ENCODE results near the gene PADI2.

The PADI2 gene

GRCh38 chr1:17112076-17112475 is 7.2 kb downstream of the PADI2 start:
- DNase-seq, result no peak

- no peak for DNase-seq
These were observed 8.7 kb downstream of the PADI2 start for GRCh38 chr1:17110555-17110926.

- no peak for DNase-seq
These were observed 9.2 kb downstream of the PADI2 start for GRCh38 chr1:17109892-17110554.

DNA sequence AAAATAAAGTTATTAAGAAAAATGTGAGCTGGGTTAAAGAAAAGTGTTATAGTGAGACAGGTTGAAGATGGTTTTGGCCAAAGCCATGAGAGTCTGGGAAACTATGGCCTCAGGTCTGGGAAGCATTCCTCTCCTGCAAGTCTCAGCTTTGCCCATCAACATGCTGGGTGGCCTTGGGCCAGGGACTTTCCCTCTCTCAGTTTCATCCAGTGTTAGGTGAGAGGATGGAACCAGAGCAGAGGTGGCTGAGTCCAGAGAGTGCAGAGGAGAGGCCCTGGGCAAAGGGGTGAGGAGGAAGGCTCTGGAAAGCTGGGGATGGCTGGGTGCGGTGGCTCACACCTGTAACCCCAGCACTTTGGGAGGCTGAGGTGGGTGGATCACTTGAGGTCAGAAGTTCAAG is 10.5 kb downstream of the PADI2 start:
- DNase-seq, result no peak

GRCh38 chr1:17108360-17108759 is 10.9 kb downstream of the PADI2 start:
- no peak for DNase-seq

DNA sequence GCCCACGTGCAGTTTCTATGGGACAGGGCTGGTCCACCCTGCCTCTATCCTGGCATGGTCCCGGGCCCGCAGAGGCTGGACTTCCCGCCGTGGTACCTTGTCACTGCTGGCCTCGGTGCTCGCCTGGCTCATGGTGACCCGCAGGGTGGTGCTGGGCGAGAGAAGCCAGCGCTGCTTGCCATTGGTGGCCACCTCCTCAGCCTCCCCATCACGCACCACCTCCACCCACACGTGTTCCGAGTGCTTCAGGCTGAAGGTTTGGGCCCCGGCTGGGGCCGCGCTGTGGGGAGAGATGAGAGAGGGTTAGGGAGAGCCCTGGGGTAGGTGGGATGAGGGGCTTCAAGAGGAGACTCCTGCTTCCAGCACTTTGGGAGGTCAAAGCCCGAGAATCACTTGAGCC is 14.5 kb downstream of the PADI2 start:
- DNase-seq, result no peak

DNA sequence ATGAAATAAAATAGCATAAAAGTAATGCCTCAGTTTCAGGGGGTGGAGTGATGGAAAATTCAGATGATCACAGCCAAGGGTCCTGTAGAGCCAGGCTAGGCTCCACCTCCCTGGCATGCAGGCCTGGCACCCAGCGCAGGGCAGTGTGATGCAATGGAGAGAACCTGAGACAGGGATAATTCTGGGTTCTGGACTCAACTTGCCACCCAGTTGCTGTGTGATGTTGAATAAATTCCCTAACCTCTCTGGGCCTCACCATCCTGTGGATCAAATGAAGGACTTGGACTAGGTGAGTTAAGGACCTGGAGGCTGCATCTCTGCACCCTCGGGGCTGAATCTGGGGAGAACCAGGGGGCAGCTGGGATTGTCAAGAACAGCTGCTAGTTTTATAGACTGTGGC is 17.0 kb downstream of the PADI2 start:
- DNase-seq, result no peak

GRCh38 chr1:17101261-17101660 is 18.0 kb downstream of the PADI2 start:
- no peak for DNase-seq

- DNase-seq, result no peak
These were observed 19.5 kb downstream of the PADI2 start for GRCh38 chr1:17099616-17100340.

- no peak for DNase-seq
These were observed 20.6 kb downstream of the PADI2 start for GRCh38 chr1:17098446-17099317.

GRCh38 chr1:17097787-17098186 is 21.5 kb downstream of the PADI2 start:
- DNase-seq, result no peak

- DNase-seq, result no peak
These were observed 22.1 kb downstream of the PADI2 start for GRCh38 chr1:17097147-17097546.

- DNase-seq, result no peak
These were observed 22.7 kb downstream of the PADI2 start for GRCh38 chr1:17096584-17096983.

- no peak for DNase-seq
These were observed 24.1 kb downstream of the PADI2 start for GRCh38 chr1:17095141-17095540.

DNA sequence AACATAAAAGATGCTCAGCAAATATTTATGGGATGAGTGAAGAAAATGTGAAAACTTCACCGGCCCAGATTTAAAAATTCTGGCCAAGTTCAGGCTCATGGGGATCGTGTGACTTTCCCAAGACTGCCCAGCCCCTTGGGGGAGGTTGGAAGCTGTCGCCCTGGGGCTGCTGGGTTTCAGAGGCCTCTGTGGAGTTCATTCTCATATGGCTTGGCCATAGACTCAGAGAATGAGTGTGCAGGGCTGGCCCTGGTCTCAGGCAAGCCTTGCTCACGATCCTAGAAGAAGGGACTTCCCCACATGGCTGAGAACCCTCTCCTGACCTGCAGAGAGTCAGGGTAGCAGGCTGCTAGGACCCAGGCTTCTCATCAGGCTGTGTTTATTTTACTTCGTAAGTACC is 24.6 kb downstream of the PADI2 start:
- no peak for DNase-seq

DNA sequence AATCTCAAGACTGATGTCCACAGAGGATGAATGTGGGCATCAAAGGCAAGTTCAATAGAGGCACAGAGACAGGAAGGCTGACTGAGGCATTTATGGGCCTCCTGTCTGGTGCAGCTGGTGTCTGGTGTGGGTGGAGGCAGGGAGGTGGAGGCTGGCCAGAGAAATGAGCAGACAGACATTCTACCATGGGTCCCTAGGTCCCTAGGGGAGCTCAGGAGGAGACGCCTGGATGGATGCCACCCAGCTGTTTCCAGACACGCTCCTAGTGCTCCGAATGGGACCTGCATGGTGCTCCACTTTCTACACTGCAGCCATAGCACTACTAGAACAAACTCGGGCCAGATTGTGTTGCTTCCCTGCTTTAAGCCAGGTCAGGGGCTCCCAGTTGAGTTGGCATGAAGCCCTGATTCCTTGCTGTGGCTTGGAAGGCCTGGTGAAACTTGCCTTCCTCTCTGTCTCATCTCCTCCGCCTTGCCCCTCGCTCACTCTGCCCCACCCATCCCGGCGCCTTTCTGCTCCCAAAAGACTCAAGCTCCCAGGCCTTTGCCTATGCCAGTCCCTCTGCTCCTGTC is 25.3 kb downstream of the PADI2 start:
- no peak for DNase-seq

DNA sequence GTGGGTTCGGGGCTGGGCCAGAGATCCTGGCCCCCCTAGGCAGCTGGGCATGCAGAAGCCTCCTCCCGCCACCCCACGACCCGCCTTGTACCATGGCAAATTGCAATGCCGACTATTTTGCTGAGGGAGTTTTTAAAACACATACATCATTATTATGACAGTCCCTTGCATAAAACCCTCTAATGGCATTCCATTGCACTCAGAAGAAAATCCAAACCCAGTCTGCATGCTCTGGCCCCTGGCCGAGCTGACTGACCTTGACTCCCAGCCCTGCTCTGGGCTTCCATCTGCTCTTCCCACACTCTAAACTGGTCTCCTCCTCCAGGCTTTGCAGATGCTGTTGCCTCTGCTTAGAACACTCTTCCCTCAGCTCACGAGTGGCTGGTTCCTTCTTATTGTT is 28.0 kb downstream of the PADI2 start:
- no peak for DNase-seq

DNA sequence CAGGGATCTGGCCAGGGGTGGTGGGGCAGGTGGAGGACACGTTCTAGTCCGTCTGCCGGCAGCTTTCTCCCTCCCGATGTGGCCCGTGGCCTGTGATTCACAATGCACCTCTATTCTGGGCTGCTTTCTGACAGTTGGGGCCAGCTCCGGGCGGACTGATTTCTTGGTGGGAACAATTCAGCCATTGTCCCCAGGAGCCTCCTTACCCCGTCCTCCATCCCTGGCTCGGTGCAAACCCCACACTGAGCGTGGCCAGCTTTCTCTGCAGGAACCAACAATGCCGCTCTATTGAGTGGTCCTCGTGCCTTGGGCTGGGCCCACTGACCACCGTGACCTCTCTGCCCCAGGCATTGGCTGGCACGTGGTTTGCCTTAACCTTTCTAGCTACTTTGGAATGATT is 29.7 kb downstream of the PADI2 start:
- DNase-seq, result no peak

DNA sequence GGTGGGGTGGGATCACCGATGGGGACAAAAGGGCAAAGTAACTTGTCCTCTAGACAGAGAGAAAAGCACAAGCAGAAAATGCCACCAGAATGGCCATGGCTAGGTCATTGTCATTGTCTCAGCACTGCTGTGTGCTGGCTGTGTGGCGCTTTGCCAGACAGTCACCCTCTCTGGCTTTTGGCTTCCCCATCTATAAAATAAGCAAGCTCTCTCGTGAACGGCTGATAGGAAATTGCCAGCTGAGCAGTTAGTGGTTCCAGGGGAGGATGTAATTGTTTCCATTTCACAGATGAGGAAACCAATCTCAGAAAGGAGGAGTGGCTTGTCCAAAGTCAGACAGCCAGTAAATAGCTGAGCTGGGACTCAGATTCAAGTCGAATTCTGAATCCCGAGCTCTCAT is 32.5 kb downstream of the PADI2 start:
- peak; percentile 26 for DNase-seq

- no peak for DNase-seq
These were observed 34.5 kb downstream of the PADI2 start for GRCh38 chr1:17084787-17085186.

DNA sequence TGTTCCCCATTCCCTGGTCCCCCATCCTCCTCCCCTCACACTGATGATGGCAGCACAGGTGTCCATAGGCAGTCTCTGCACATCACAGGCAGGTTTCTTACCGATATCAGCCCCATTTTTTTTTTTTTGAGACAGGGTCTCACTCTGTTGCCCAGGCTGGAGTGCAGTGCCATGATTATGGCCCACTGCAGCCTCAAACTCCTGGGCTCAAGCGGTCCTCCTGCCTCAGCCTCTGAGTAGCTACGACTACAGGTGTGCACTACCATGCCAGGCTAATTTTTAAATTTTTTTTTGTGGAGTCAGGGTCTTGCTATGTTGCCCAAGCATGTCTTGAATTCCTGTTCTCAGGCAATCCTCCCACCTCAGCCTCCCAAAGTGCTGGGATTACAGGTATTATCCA is 36.5 kb downstream of the PADI2 start:
- no peak for DNase-seq

DNA sequence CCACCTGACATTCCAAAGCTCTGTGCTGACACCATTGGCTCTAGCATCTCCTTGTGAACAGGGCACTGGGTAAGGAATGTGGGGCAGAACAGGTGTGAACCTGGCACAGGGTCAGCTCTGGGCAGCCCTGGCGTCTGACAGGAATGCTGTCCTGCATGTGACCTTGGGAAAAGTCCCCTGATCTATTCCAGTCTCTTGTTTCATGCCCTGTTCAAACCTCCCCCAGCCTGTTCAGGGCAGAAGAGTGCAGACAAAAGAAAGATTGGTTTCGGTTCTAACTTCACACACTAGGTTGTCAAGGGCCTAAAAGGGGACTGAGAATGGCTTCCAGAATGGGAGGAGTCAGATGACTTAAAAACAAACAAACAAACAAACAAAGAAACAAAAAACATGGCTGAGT is 37.8 kb downstream of the PADI2 start:
- DNase-seq, result no peak

DNA sequence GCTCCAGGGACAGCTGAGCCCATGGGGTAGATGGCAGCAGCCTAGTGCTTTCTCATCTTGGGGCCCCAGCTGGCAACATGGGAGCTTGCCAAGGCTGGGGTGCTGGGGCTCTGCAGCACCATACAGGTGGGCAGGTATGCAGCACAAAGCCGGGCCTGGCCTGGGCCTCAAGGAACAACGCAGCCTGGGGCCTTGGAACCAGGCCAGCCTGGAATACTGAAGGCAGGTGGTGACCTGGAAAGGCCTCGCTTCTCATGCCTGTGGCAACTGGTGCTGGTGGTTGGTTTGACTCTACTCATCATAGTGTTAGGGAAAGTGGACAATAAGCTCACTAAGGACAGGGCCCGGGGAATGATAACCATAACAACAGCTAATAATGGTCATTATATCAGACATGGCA is 38.4 kb downstream of the PADI2 start:
- DNase-seq, result peak; percentile 30
